Keratinocyte (primary cell): Measurements from ENCODE around the gene NEK6. TPM values are rescaled to one million over a fixed set of nuclear protein-coding genes. Genes with fewer than 3 reads are reported as not detected.

Source experiments
- DNase-seq: peaks from one replicate; pipeline ENCODE4 v3.0.0-alpha.2; 2011; ENCODE audit warnings: low read depth, missing footprints, low spot score
- FAIRE-seq: peaks from 2 replicates; lab custom pipeline; 2011; peaks lifted over from hg19 to GRCh38; lab: Jason Lieb, UNC
- H2AFZ ChIP-seq: 2 replicates; pipeline ENCODE4 v1.6.0; 2012; ENCODE audit warnings: low read length, control low read depth, inconsistent platforms; ENCODE audit not compliant: control insufficient read depth
- H3K27ac ChIP-seq: 2 replicates; pipeline ENCODE4 v1.5.1; 2011; ENCODE audit warnings: low read length; ENCODE audit not compliant: control insufficient read depth, insufficient read depth
- H3K27me3 ChIP-seq: 3 replicates; pipeline ENCODE4 v1.6.0; 2011; ENCODE audit warnings: low read length; ENCODE audit not compliant: control insufficient read depth, insufficient read depth; ENCODE audit errors: extremely low read depth
- H3K36me3 ChIP-seq, 2 experiments: 2 replicates in 1 of 2; 3 replicates in 1 of 2; pipeline ENCODE4 v1.5.1; 2011; ENCODE audit warnings: low read length in 2 of 2, mild to moderate bottlenecking in 1 of 2; ENCODE audit not compliant: control insufficient read depth in 2 of 2, insufficient read depth in 2 of 2; ENCODE audit errors: extremely low read depth in 1 of 2
- H3K4me1 ChIP-seq: 3 replicates; pipeline ENCODE4 v1.5.1; 2011; ENCODE audit warnings: low read length; ENCODE audit not compliant: control insufficient read depth, insufficient read depth; ENCODE audit errors: extremely low read depth
- H3K4me2 ChIP-seq: 3 replicates; pipeline ENCODE4 v1.6.0; 2011; ENCODE audit warnings: low read depth, low read length; ENCODE audit not compliant: control insufficient read depth, insufficient read depth; ENCODE audit errors: extremely low read depth
- H3K4me3 ChIP-seq, 3 experiments: fragments of 200-600 bp in 1 of 3; sonication (generic) in 1 of 3; 2 replicates in 2 of 3; 3 replicates in 1 of 3; pipeline ENCODE4 v1.5.1; 2011 to 2016; ENCODE audit warnings: low read length in 3 of 3, mild to moderate bottlenecking in 3 of 3, control low read depth in 2 of 3, inconsistent platforms in 1 of 3, low read depth in 1 of 3, mixed read lengths in 1 of 3, mixed run types in 1 of 3, moderate library complexity in 1 of 3; ENCODE audit not compliant: control insufficient read depth in 2 of 3, insufficient read depth in 2 of 3; ENCODE audit errors: extremely low read depth in 1 of 3
- H3K79me2 ChIP-seq: 2 replicates; pipeline ENCODE4 v1.6.0; 2012; ENCODE audit warnings: low read length; ENCODE audit not compliant: control insufficient read depth, insufficient read depth
- H3K9ac ChIP-seq: 3 replicates; pipeline ENCODE4 v1.6.0; 2011; ENCODE audit warnings: low read length; ENCODE audit not compliant: control insufficient read depth, insufficient read depth; ENCODE audit errors: extremely low read depth
- H3K9me1 ChIP-seq: 3 replicates; pipeline ENCODE4 v1.6.0; 2011; ENCODE audit warnings: low read length; ENCODE audit not compliant: control insufficient read depth, insufficient read depth; ENCODE audit errors: extremely low read depth
- H3K9me3 ChIP-seq: 2 replicates; pipeline ENCODE4 v1.5.1; 2012; ENCODE audit warnings: low read depth, low read length; ENCODE audit not compliant: control insufficient read depth
- H4K20me1 ChIP-seq: 3 replicates; pipeline ENCODE4 v1.6.0; 2011; ENCODE audit warnings: low read length; ENCODE audit not compliant: control insufficient read depth, insufficient read depth; ENCODE audit errors: extremely low read depth
- CTCF ChIP-seq, 3 experiments: IDR thresholded peaks in 1 of 3; conservative IDR thresholded peaks in 1 of 3; optimal IDR thresholded peaks in 1 of 3; 2 replicates in 2 of 3; 3 replicates in 1 of 3; pipeline versions ENCODE3 to v1.5.1; 2011; ENCODE audit warnings: low read length in 3 of 3, mild to moderate bottlenecking in 3 of 3, moderate library complexity in 2 of 3, control low read depth in 1 of 3, inconsistent platforms in 1 of 3; ENCODE audit not compliant: insufficient read depth in 2 of 3; ENCODE audit errors: extremely low read depth in 1 of 3
- EZH2 ChIP-seq: IDR thresholded peaks from one replicate; pipeline ENCODE4 v1.6.1; 2012; ENCODE audit warnings: inconsistent platforms, mild to moderate bottlenecking, low read length, moderate library complexity
- dilution Hi-C: fragments of 300-500 bp; cut with MboI; formaldehyde crosslinking; loops from one replicate; pipeline ENCODE4 v1.7.0; 2020; ENCODE audit warnings: low sequenced_read_pairs; ENCODE audit not compliant: extremely low pct_ligation_motif_present
- polyA plus RNA-seq, 5 experiments: library from polyadenylated mRNA; depleted of rRNA in 3 of 5; stranded (reverse) in 3 of 5; stranded (forward) in 1 of 5; unstranded in 1 of 5; fragments of >200 nt; gene quantifications; 1 replicate in 1 of 5; 2 replicates in 3 of 5; 3 replicates in 1 of 5; pipeline versions ENCODE4 v1.2.1 to v1.2.3, GENCODE V29; 2011 to 2012; ENCODE audit warnings: missing spikeins in 2 of 5, low read depth in 1 of 5, low replicate concordance in 1 of 5

Gene NEK6
- polyA plus RNA-seq, 1 donor (not counting 4 experiments of a cell fraction or from before 2014, with no cell fraction given) = 56.4 TPM

- Histone ChIP-seq H3K27ac (no peak overlapping the region), H3K4me3 (no peak overlapping the region), H3K79me2 (peaks cover 93% of the 10 kb centered on the region), H3K9me3 (no peaks in the 10 kb centered on the region), H3K9me1 (peaks cover 14% of the 10 kb centered on the region), H3K4me2 (no peak overlapping the region), H3K27me3 (no peaks in the 10 kb centered on the region), H3K4me1 (peaks cover 34% of the 10 kb centered on the region), H3K36me3 (peaks cover 0 to 18% of the 10 kb centered on the region in 2 experiments), H3K9ac (no peak overlapping the region), H2AFZ (no peak overlapping the region), H4K20me1 (peaks cover 17% of the 10 kb centered on the region)
- no peak for TF ChIP-seq EZH2
- no peak for TF ChIP-seq CTCF (optimal IDR thresholded peaks at IDR 0.05 in 1 of 3, IDR thresholded peaks at IDR 0.05 in 1 of 3, conservative IDR thresholded peaks at IDR 0.05 in 1 of 3; ENCODE audit: extremely low read depth in 1 of 3, insufficient read depth in 2 of 3, low read length in 3 of 3)
- DNase-seq (no peak), FAIRE-seq (no peak)
- dilution Hi-C loops = no loop called here
Observed at GRCh38 chr9:124265551-124265950, 7.8 kb downstream of the NEK6 start.

DNA sequence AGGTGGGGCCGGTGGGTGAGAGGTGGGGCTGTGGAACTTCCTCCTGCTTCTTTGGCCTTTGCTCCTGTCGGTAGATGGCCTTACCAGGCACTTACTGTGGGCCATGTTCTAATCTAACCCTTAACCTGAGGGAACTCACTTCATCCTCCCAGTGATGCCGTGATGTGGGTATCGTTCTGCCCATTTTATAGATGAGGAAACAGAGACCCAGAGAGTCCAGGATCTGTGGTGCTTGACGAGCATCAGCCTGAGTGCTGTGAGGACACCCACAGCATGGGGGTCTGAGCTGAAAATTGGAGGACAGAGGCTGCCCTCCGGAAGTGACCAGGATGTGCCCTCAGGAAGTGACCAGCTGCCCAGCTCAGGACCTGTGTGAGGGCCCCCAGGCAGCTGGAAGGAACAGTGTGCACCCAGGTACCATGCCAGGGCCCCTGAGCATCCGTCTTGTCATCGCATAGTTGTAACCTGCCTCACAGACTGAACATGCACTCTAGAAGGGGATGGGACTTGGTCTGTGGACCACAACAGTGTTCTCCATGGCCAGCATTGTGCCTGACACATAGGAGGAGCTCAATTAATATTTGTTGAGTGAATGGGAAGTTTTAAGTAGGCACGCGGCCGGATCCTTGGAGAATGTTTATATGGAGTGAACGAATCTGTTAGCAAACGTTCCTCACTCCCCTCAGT is 8.5 kb downstream of the NEK6 start:
- Histone ChIP-seq H4K20me1 (peaks cover 18% of the 10 kb centered on the region), H3K27ac (no peak overlapping the region), H3K4me3 (no peak overlapping the region), H3K9ac (no peak overlapping the region), H3K4me1 (peaks cover 27% of the 10 kb centered on the region), H3K27me3 (no peaks in the 10 kb centered on the region), H3K9me3 (no peaks in the 10 kb centered on the region), H3K36me3 (peaks cover 5 to 23% of the 10 kb centered on the region in 2 experiments), H3K79me2 (peaks cover 93% of the 10 kb centered on the region), H3K4me2 (no peak overlapping the region), H3K9me1 (peaks cover 10% of the 10 kb centered on the region), H2AFZ (no peak overlapping the region)
- TF ChIP-seq CTCF (optimal IDR thresholded peaks at IDR 0.05 in 1 of 3, IDR thresholded peaks at IDR 0.05 in 1 of 3, conservative IDR thresholded peaks at IDR 0.05 in 1 of 3; ENCODE audit: extremely low read depth in 1 of 3, insufficient read depth in 2 of 3, low read length in 3 of 3) (no peak), EZH2 (no peak)
- DNase-seq (no peak), FAIRE-seq (no peak)
- dilution Hi-C loops = no loop called here
